ENCODE measurements around the gene JAKMIP2.

DNA sequence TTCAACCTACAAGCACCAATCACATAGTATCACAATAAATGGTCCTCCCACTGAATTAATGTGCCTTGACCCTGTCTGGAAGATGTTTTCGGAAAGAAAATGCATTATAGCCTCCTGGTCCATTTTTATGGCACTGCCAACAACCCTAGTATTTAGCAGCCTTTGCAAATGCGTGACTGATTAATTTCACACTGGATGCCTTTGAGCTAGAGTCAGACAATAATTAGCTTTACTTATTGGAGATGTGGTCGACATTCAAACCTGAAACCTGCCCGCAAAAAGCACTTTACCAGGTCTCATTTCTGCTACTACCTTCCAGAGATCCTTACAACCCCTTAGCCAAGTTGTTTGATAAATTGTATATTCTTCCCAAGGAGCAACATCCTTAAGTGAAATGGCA is 153.3 kb downstream of the JAKMIP2 start:
- TF ChIP-seq CTCF (IDR thresholded peaks at IDR 0.05 in 2 of 3, conservative IDR thresholded peaks at IDR 0.05 in 1 of 3; ENCODE audit: borderline replicate concordance in 1 of 3, insufficient read depth in 1 of 3, low read depth in 2 of 3, low read length in 2 of 3) (no peak), POLR2A (IDR thresholded peaks at IDR 0.05; ENCODE audit: borderline replicate concordance, extremely low read depth, insufficient read depth, insufficient read length) (no peak), SRF (IDR thresholded peaks at IDR 0.05; ENCODE audit: low read depth) (no peak), POLR2AphosphoS5 (IDR thresholded peaks at IDR 0.05; ENCODE audit: low read depth, low read length) (no peak), FOSL1 (IDR thresholded peaks at IDR 0.05; ENCODE audit: low read depth) (no peak), EZH2 (IDR thresholded peaks at IDR 0.05) (no peak), RAD21 (IDR thresholded peaks at IDR 0.05; ENCODE audit: low read depth) (no peak), ATF3 (IDR thresholded peaks at IDR 0.05) (no peak)

Data from HCT116 (cell line).